ENCODE measurements around the gene TOR4A.

TOR4A gene

DNA sequence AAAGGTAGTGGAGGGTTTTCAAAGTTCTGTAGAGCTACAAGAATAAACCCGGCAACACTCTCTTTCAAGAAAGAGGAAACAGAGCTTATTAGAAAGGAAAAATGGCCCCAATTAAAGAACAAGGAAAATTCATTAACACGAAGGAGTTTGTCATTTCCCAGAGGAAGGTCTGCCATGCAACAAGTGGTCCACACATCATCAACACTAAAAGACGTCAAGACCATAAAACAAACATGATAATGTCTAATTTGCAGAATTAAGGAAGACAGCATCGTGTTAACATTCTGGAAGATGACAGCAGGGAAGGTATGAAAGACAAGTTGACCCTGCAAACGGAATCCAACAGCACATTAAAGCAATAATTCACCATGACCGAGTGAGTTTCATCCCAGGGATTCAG lies 53.2 kb downstream of the TOR4A start:
- no peaks in the 10 kb centered on the region for H3K9me3 ChIP-seq
- no peaks in the 10 kb centered on the region for H3K27me3 ChIP-seq
- no peak for DNase-seq
- H3K4me1 ChIP-seq: no peaks in the 10 kb centered on the region
- H3K4me3 ChIP-seq (ENCODE audit: low read depth, low read length): no peak overlapping the region
- H3K36me3 ChIP-seq: no peaks in the 10 kb centered on the region
- TF ChIP-seq, protein P1, sequence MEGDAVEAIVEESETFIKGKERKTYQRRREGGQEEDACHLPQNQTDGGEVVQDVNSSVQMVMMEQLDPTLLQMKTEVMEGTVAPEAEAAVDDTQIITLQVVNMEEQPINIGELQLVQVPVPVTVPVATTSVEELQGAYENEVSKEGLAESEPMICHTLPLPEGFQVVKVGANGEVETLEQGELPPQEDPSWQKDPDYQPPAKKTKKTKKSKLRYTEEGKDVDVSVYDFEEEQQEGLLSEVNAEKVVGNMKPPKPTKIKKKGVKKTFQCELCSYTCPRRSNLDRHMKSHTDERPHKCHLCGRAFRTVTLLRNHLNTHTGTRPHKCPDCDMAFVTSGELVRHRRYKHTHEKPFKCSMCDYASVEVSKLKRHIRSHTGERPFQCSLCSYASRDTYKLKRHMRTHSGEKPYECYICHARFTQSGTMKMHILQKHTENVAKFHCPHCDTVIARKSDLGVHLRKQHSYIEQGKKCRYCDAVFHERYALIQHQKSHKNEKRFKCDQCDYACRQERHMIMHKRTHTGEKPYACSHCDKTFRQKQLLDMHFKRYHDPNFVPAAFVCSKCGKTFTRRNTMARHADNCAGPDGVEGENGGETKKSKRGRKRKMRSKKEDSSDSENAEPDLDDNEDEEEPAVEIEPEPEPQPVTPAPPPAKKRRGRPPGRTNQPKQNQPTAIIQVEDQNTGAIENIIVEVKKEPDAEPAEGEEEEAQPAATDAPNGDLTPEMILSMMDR (IDR thresholded peaks at IDR 0.05; ENCODE audit: low read depth, low read length): no peak

DNA sequence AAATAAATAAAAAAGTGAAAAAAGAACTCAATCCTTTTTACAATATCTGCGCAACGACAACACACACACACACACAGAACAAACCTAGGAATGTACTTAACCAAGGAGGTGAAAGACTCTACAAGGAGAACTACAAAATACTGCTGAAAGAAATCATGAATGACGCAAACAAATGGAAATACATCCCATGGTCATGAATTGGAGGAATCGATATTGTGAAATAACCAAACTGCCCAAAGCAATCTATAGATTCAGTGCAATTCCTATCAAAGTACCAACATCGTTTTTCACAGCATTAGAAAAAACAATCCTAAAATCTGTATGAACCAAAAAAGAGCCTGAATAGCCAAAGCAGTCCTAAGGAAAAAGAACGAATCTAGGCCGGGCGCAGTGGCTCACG lies 54.4 kb downstream of the TOR4A start:
- DNase-seq: no peak
- H3K36me3 ChIP-seq: no peaks in the 10 kb centered on the region
- TF ChIP-seq, protein P1 (IDR thresholded peaks at IDR 0.05; ENCODE audit: low read depth, low read length): no peak
- no peaks in the 10 kb centered on the region for H3K9me3 ChIP-seq
- no peaks in the 10 kb centered on the region for H3K27me3 ChIP-seq
- no peak overlapping the region for H3K4me3 ChIP-seq (ENCODE audit: low read depth, low read length)
- no peaks in the 10 kb centered on the region for H3K4me1 ChIP-seq
